SH-SY5Y (cell line): Measurements from ENCODE around the gene GTF2A1.

Experiments used
- GATA2 ChIP-seq: IDR thresholded peaks from 2 replicates; pipeline ENCODE4 v1.6.1; 2011; ENCODE audit warnings: mild to moderate bottlenecking, low read depth, low read length
- GATA3 ChIP-seq: IDR thresholded peaks from 2 replicates; pipeline ENCODE4 v1.6.1; 2011; ENCODE audit warnings: low read depth, mild to moderate bottlenecking, low read length, moderate library complexity

- no peak for TF ChIP-seq GATA2
- TF ChIP-seq GATA3, result no peak
These were observed 14.6 kb downstream of the GTF2A1 start for GRCh38 chr14:81206115-81206514.
